Sigmoid colon (tissue), 4 donors: Measurements from ENCODE around the gene EIF2S3B.

Experiments used
- CTCF ChIP-seq, 4 experiments: fragments of 450-650 bp in 3 of 4; fragments of 200-600 bp in 1 of 4; IDR thresholded peaks; one replicate each; pipeline ENCODE4 v1.5.1; 2016 to 2019; ENCODE audit warnings: antibody characterized with exemption in 4 of 4, mild to moderate bottlenecking in 3 of 4, moderate library complexity in 2 of 4
- EP300 ChIP-seq, 4 donors: sonication (generic); formaldehyde crosslinking; IDR thresholded peaks; one replicate each; pipeline ENCODE4 v1.6.1; 2017; ENCODE audit warnings: antibody characterized with exemption in 4 of 4
- POLR2A ChIP-seq, 2 donors: fragments of 450-650 bp; IDR thresholded peaks; one replicate each; pipeline ENCODE4 v1.6.1; 2016; ENCODE audit warnings: antibody characterized with exemption in 2 of 2, mild to moderate bottlenecking in 2 of 2, moderate library complexity in 2 of 2
- POLR2AphosphoS5 ChIP-seq, 4 donors: sonication (generic); formaldehyde crosslinking; IDR thresholded peaks; one replicate each; pipeline ENCODE4 v1.6.1; 2017; ENCODE audit warnings: antibody characterized with exemption in 4 of 4

GRCh38 chr12:10557766-10558165, 52.1 kb downstream of the EIF2S3B start:
- TF ChIP-seq CTCF (IDR thresholded peaks at IDR 0.05) (no peak), POLR2A (IDR thresholded peaks at IDR 0.05) (no peak), POLR2AphosphoS5 (IDR thresholded peaks at IDR 0.05) (no peak), EP300 (IDR thresholded peaks at IDR 0.05) (no peak)
